Ishikawa (cell line): ENCODE measurements around the gene RBM25.

Source experiments
- CEBPB ChIP-seq: IDR thresholded peaks from 2 replicates; pipeline ENCODE4 v1.6.1; 2012
- CREB1 ChIP-seq: IDR thresholded peaks from 2 replicates; pipeline ENCODE4 v1.6.1; 2012; ENCODE audit warnings: low read depth
- EGR1 ChIP-seq: IDR thresholded peaks from 2 replicates; pipeline ENCODE4 v1.6.1; 2012
- EP300 ChIP-seq: IDR thresholded peaks from 2 replicates; pipeline ENCODE4 v1.6.1; 2012; ENCODE audit warnings: borderline replicate concordance
- FOXM1 ChIP-seq: IDR thresholded peaks from 2 replicates; pipeline ENCODE4 v1.6.1; 2012; ENCODE audit warnings: low read depth, borderline replicate concordance
- MAX ChIP-seq: IDR thresholded peaks from 2 replicates; pipeline ENCODE4 v1.6.1; 2012
- NFIC ChIP-seq: IDR thresholded peaks from 2 replicates; pipeline ENCODE4 v1.6.1; 2012
- RAD21 ChIP-seq: IDR thresholded peaks from 2 replicates; pipeline ENCODE4 v1.6.1; 2012; ENCODE audit warnings: low read depth
- REST ChIP-seq: IDR thresholded peaks from 2 replicates; pipeline ENCODE4 v1.6.1; 2012; ENCODE audit warnings: low read depth, mild to moderate bottlenecking
- TAF1 ChIP-seq: IDR thresholded peaks from 2 replicates; pipeline ENCODE4 v1.6.1; 2012; ENCODE audit warnings: low read depth, mild to moderate bottlenecking
- TCF12 ChIP-seq: IDR thresholded peaks from 2 replicates; pipeline ENCODE4 v1.6.1; 2012; ENCODE audit warnings: low read depth
- TEAD4 ChIP-seq: IDR thresholded peaks from 2 replicates; pipeline ENCODE4 v1.6.1; 2012
- USF1 ChIP-seq: IDR thresholded peaks from 2 replicates; pipeline ENCODE4 v1.6.1; 2012
- YY1 ChIP-seq: IDR thresholded peaks from 2 replicates; pipeline ENCODE4 v1.6.1; 2012; ENCODE audit warnings: low read depth
- ZBTB7A ChIP-seq: IDR thresholded peaks from 2 replicates; pipeline ENCODE4 v1.6.1; 2012; ENCODE audit warnings: low read depth

Gene RBM25

GRCh38 chr14:73136387-73137225, 78.3 kb downstream of the RBM25 start, which contains the start of gene PSEN1:
TSS of gene PSEN1 (plus strand) at chr14:73136507. CDS start at chr14:73148020, 11,513 bp downstream.
- TF ChIP-seq TCF12, result peak; percentile 58
- TF ChIP-seq YY1, result 0 out of 2 replicates have a peak, but pooled peaks have one; percentile 27
- no peak for TF ChIP-seq TEAD4
- no peak for TF ChIP-seq ZBTB7A
- no peak for TF ChIP-seq EP300
- peak; percentile 51; the same call in 1 of the 2 replicates for TF ChIP-seq NFIC
- TF ChIP-seq FOXM1, result no peak
- TF ChIP-seq USF1, result no peak
- peak; percentile 88 for TF ChIP-seq TAF1
- peak; percentile 86 for TF ChIP-seq CREB1
- TF ChIP-seq EGR1, result 0 out of 2 replicates have a peak, but pooled peaks have one; percentile 3
- no peak for TF ChIP-seq CEBPB
- 0 out of 2 replicates have a peak, but pooled peaks have one; percentile 19 for TF ChIP-seq MAX
- no peak for TF ChIP-seq RAD21
- no peak for TF ChIP-seq REST

GRCh38 chr14:73140811-73141323, 82.5 kb downstream of the RBM25 start:
- TF ChIP-seq YY1, result no peak
- TF ChIP-seq NFIC, result no peak
- TF ChIP-seq USF1, result 0 out of 2 replicates have a peak, but pooled peaks have one; percentile 23
- TF ChIP-seq FOXM1, result no peak

- TF ChIP-seq REST, result no peak
- no peak for TF ChIP-seq CEBPB
- no peak for TF ChIP-seq FOXM1
- no peak for TF ChIP-seq TEAD4
- no peak for TF ChIP-seq EP300
- no peak for TF ChIP-seq EGR1
- TF ChIP-seq YY1, result no peak
Measured at GRCh38 chr14:73142216-73142615, 83.9 kb downstream of the RBM25 start.

- TF ChIP-seq CEBPB, result no peak
- no peak for TF ChIP-seq ZBTB7A
- TF ChIP-seq NFIC, result no peak
- no peak for TF ChIP-seq EP300
- TF ChIP-seq TEAD4, result no peak
- no peak for TF ChIP-seq TCF12
- TF ChIP-seq YY1, result no peak
- TF ChIP-seq RAD21, result no peak
Measured at GRCh38 chr14:73143003-73143402, 84.7 kb downstream of the RBM25 start.

GRCh38 chr14:73143617-73144016, 85.3 kb downstream of the RBM25 start:
- TF ChIP-seq CREB1 (no peak), EGR1 (no peak), NFIC (no peak)

- TF ChIP-seq TAF1, result no peak
- TF ChIP-seq YY1, result no peak
- no peak for TF ChIP-seq FOXM1
- no peak for TF ChIP-seq EGR1
- no peak for TF ChIP-seq CEBPB
- no peak for TF ChIP-seq TEAD4
- no peak for TF ChIP-seq RAD21
- TF ChIP-seq ZBTB7A, result no peak
- TF ChIP-seq TCF12, result no peak
- no peak for TF ChIP-seq CREB1
- TF ChIP-seq NFIC, result no peak
- no peak for TF ChIP-seq USF1
- no peak for TF ChIP-seq REST
- no peak for TF ChIP-seq MAX
- TF ChIP-seq EP300, result no peak
Measured at GRCh38 chr14:73145371-73145770, 87.0 kb downstream of the RBM25 start.
